HCT116 (cell line): ENCODE data around the gene RPL7A.

Source experiments
- EZH2 ChIP-seq: fragments of 200-600 bp; sonication (generic); IDR thresholded peaks from 2 replicates; pipeline ENCODE4 v1.6.1; 2017; ENCODE audit warnings: antibody characterized with exemption, mixed run types
- EZH2phosphoT487 ChIP-seq: fragments of 200-600 bp; IDR thresholded peaks from 2 replicates; pipeline ENCODE4 v1.6.1; 2018; ENCODE audit warnings: antibody characterized with exemption, borderline replicate concordance
- FOSL1 ChIP-seq: IDR thresholded peaks from 2 replicates; pipeline ENCODE4 v1.6.1; 2012; ENCODE audit warnings: low read depth
- POLR2A ChIP-seq: IDR thresholded peaks from 2 replicates; pipeline ENCODE4 v1.7.0; 2011; ENCODE audit warnings: borderline replicate concordance; ENCODE audit not compliant: insufficient read depth, insufficient read length; ENCODE audit errors: extremely low read depth
- POLR2AphosphoS5 ChIP-seq: IDR thresholded peaks from 2 replicates; pipeline ENCODE4 v1.6.1; 2011; ENCODE audit warnings: mild to moderate bottlenecking, low read depth, low read length, moderate library complexity
- RAD21 ChIP-seq: IDR thresholded peaks from 2 replicates; pipeline ENCODE4 v1.6.1; 2012; ENCODE audit warnings: low read depth, mild to moderate bottlenecking
- SIN3A ChIP-seq: IDR thresholded peaks from 2 replicates; pipeline ENCODE4 v1.6.1; 2012; ENCODE audit warnings: low read depth
- SP1 ChIP-seq: IDR thresholded peaks from 2 replicates; pipeline ENCODE4 v1.6.1; 2012; ENCODE audit warnings: low read depth
- SRF ChIP-seq: IDR thresholded peaks from 2 replicates; pipeline ENCODE4 v1.6.1; 2012; ENCODE audit warnings: low read depth
- ZFX ChIP-seq: fragments of 450-650 bp; IDR thresholded peaks from 2 replicates; pipeline ENCODE4 v1.6.1; 2017
- ZNF274 ChIP-seq: fragments of 200-500 bp; sonication (Bioruptor generic); IDR thresholded peaks from 2 replicates; pipeline ENCODE4 v1.6.1; 2014; ENCODE audit warnings: mild to moderate bottlenecking, low read depth, low read length, inconsistent platforms
- TF ChIP-seq, protein P1 (sequence below), 3 experiments: fragments of 200-600 bp in 1 of 3; sonication (generic) in 1 of 3; IDR thresholded peaks in 2 of 3; conservative IDR thresholded peaks in 1 of 3; 2 replicates each; pipeline ENCODE4 v1.5.1; 2012 to 2017; ENCODE audit warnings: low read depth in 2 of 3, low read length in 2 of 3, antibody characterized with exemption in 1 of 3, borderline replicate concordance in 1 of 3, control low read depth in 1 of 3, mild to moderate bottlenecking in 1 of 3, mixed read lengths in 1 of 3, mixed run types in 1 of 3, moderate library complexity in 1 of 3; ENCODE audit not compliant: insufficient read depth in 1 of 3

DNA sequence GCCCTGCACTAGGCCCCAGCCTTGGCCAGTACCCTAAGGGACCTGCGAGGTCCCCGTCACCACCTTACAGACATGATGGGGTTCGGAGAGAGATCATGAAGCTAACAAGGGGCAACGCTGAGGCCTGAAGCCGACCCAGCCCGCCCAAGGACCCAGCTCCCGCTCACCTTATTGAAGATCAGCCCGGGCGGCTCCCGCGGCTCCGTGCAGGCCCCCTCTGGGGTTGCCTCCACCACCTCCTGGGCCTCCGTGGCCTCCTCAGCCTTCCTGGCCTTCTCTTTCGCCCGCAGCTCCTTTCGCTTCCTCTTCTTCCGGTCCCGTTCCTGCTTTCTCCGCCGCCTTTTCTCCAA is 15.7 kb upstream of the RPL7A start:
- TF ChIP-seq POLR2AphosphoS5 (no peak), RAD21 (no peak), EZH2phosphoT487 (no peak), POLR2A (no peak), ZNF274 (no peak), EZH2 (no peak), SIN3A (no peak), SRF (no peak), FOSL1 (no peak), ZFX (no peak), SP1 (no peak)
- TF ChIP-seq, protein P1, sequence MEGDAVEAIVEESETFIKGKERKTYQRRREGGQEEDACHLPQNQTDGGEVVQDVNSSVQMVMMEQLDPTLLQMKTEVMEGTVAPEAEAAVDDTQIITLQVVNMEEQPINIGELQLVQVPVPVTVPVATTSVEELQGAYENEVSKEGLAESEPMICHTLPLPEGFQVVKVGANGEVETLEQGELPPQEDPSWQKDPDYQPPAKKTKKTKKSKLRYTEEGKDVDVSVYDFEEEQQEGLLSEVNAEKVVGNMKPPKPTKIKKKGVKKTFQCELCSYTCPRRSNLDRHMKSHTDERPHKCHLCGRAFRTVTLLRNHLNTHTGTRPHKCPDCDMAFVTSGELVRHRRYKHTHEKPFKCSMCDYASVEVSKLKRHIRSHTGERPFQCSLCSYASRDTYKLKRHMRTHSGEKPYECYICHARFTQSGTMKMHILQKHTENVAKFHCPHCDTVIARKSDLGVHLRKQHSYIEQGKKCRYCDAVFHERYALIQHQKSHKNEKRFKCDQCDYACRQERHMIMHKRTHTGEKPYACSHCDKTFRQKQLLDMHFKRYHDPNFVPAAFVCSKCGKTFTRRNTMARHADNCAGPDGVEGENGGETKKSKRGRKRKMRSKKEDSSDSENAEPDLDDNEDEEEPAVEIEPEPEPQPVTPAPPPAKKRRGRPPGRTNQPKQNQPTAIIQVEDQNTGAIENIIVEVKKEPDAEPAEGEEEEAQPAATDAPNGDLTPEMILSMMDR (IDR thresholded peaks at IDR 0.05 in 2 of 3, conservative IDR thresholded peaks at IDR 0.05 in 1 of 3; ENCODE audit: borderline replicate concordance in 1 of 3, insufficient read depth in 1 of 3, low read depth in 2 of 3, low read length in 2 of 3): no peak
